PC-9 (cell line): ENCODE results near the gene ZC3HAV1. TPM values are rescaled to one million over a fixed set of nuclear protein-coding genes. Genes with fewer than 3 reads are reported as not detected.

Experiments used
- BruUV-seq: library from RNA; stranded (reverse); fragments of 400-500 nt; replicated peaks from 2 replicates; lab custom pipeline; 2021; lab: Mats Ljungman, UMichigan
- CTCF ChIA-PET: fragments of 300-600 bp; sonication (Branson Sonifier 250); formaldehyde crosslinking; loops from one replicate; lab custom pipeline; 2022; ENCODE audit warnings: antibody characterized with exemption; lab: Charles Lee
- POLR2A ChIA-PET: fragments of 300-600 bp; sonication (Branson Sonifier 250); formaldehyde crosslinking; loops from one replicate; lab custom pipeline; 2022; ENCODE audit warnings: antibody characterized with exemption; ENCODE audit not compliant: unreplicated experiment; lab: Charles Lee
- DNase-seq, 2 experiments: peaks; one replicate each; pipeline versions ENCODE4 v3.0.0 to v3.0.0-alpha.2; 2015 to 2022; ENCODE audit warnings: mixed read lengths in 1 of 2
- H2AFZ ChIP-seq: fragments of 200-600 bp; sonication (generic); 2 replicates; pipeline ENCODE4 v1.8.1; 2017; ENCODE audit warnings: antibody characterized with exemption
- H3F3A ChIP-seq: fragments of 200-600 bp; sonication (generic); 2 replicates; pipeline ENCODE4 v1.8.1; 2017; ENCODE audit warnings: antibody characterized with exemption, mild to moderate bottlenecking, low read depth; ENCODE audit not compliant: insufficient read depth
- H3K27ac ChIP-seq: fragments of 200-600 bp; sonication (generic); 2 replicates; pipeline ENCODE4 v1.6.1; 2016; ENCODE audit warnings: mixed run types
- H3K27me3 ChIP-seq: fragments of 200-600 bp; sonication (generic); 2 replicates; pipeline ENCODE4 v1.6.1; 2016; ENCODE audit warnings: low read depth, mixed run types; ENCODE audit not compliant: insufficient read depth
- H3K36me3 ChIP-seq: fragments of 200-600 bp; sonication (generic); 2 replicates; pipeline ENCODE4 v1.6.1; 2016; ENCODE audit warnings: low read depth, mixed run types
- H3K4me1 ChIP-seq: fragments of 200-600 bp; sonication (generic); replicated peaks from 2 replicates; pipeline ENCODE4 v1.6.1; 2016; ENCODE audit warnings: mixed run types; ENCODE audit not compliant: insufficient read depth
- H3K4me2 ChIP-seq: fragments of 200-600 bp; sonication (generic); 2 replicates; pipeline ENCODE4 v1.6.1; 2017; ENCODE audit warnings: mixed run types
- H3K4me3 ChIP-seq: fragments of 200-600 bp; sonication (generic); 2 replicates; pipeline ENCODE4 v1.6.1; 2016; ENCODE audit warnings: mixed run types
- H3K79me2 ChIP-seq: fragments of 200-600 bp; sonication (generic); 2 replicates; pipeline ENCODE4 v1.6.1; 2017; ENCODE audit warnings: low read depth, mixed run types
- H3K9me2 ChIP-seq: fragments of 200-600 bp; sonication (generic); 2 replicates; pipeline ENCODE4 v1.8.1; 2017; ENCODE audit warnings: mild to moderate bottlenecking; ENCODE audit not compliant: insufficient read depth
- H3K9me3 ChIP-seq: fragments of 200-600 bp; sonication (generic); 2 replicates; pipeline ENCODE4 v1.8.1; 2016; ENCODE audit warnings: low read depth; ENCODE audit not compliant: insufficient read depth
- H4K20me1 ChIP-seq: fragments of 200-600 bp; sonication (generic); 2 replicates; pipeline ENCODE4 v1.8.1; 2017; ENCODE audit not compliant: insufficient read depth
- CTCF ChIP-seq: fragments of 200-600 bp; sonication (generic); conservative IDR thresholded peaks from 2 replicates; pipeline ENCODE4 v1.6.1; 2017; ENCODE audit warnings: mixed run types, antibody characterized with exemption, mild to moderate bottlenecking, moderate library complexity
- EZH2 ChIP-seq: fragments of 200-600 bp; sonication (generic); IDR thresholded peaks from 2 replicates; pipeline ENCODE4 v1.8.0; 2017; ENCODE audit warnings: antibody characterized with exemption, low read depth
- intact Hi-C: fragments of 100-400 bp; cut with micrococcal nuclease; formaldehyde crosslinking; loops from one replicate; pipeline ENCODE4 v1.10.0; 2022; ENCODE audit not compliant: unreplicated experiment
- total RNA-seq: library from RNA; stranded (reverse); gene quantifications from 2 replicates; pipeline ENCODE4 v1.2.3, GENCODE V29; 2021

The ZC3HAV1 gene
- total RNA-seq, 1 experiment from 2014 or later, result 36.7 TPM

GRCh38 chr7:139061416-139061815 lies 48.1 kb downstream of the ZC3HAV1 start:
- no peak for TF ChIP-seq EZH2
- TF ChIP-seq CTCF, result no peak
- no peaks in the 10 kb centered on the region for H3K9me3 ChIP-seq
- no peak for DNase-seq
- H3K79me2 ChIP-seq, result no peaks in the 10 kb centered on the region
- POLR2A ChIA-PET, result no interaction called here
- H3K27me3 ChIP-seq, result no peaks in the 10 kb centered on the region
- H3K9me2 ChIP-seq, result no peaks in the 10 kb centered on the region; the same call in 1 of the 2 replicates
- no TSS peak for BruUV-seq
- H3K4me3 ChIP-seq, result no peak overlapping the region
- H4K20me1 ChIP-seq, result no peaks in the 10 kb centered on the region; the same call in 1 of the 2 replicates
- no peak overlapping the region for H3K27ac ChIP-seq
- no peak overlapping the region for H3K4me2 ChIP-seq
- peaks cover 9% of the 10 kb centered on the region; the same call in 1 of the 2 replicates for H3K36me3 ChIP-seq
- H2AFZ ChIP-seq, result no peak overlapping the region
- no peaks in the 10 kb centered on the region for H3K4me1 ChIP-seq
- H3F3A ChIP-seq, result no peaks in the 10 kb centered on the region; the same call in 1 of the 2 replicates
- intact Hi-C loops, result no loop called here
- CTCF ChIA-PET, result no interaction called here

GRCh38 chr7:139060695-139061237 lies 48.8 kb downstream of the ZC3HAV1 start:
- Histone ChIP-seq H3K36me3 (peaks cover 9% of the 10 kb centered on the region; the same call in 1 of the 2 replicates), H3K27ac (no peak overlapping the region), H4K20me1 (no peaks in the 10 kb centered on the region; the same call in 1 of the 2 replicates), H3K4me1 (no peaks in the 10 kb centered on the region), H3K27me3 (no peaks in the 10 kb centered on the region), H3K9me3 (no peaks in the 10 kb centered on the region), H2AFZ (no peak overlapping the region), H3K9me2 (no peaks in the 10 kb centered on the region; the same call in 1 of the 2 replicates), H3F3A (no peaks in the 10 kb centered on the region; the same call in 1 of the 2 replicates), H3K79me2 (no peaks in the 10 kb centered on the region), H3K4me2 (no peak overlapping the region), H3K4me3 (no peak overlapping the region)
- ChIA-PET CTCF (no interaction called here), POLR2A (no interaction called here)
- intact Hi-C loops, result no loop called here
- no peak for TF ChIP-seq EZH2
- TF ChIP-seq CTCF, result no peak
- no TSS peak for BruUV-seq
- DNase-seq, result no peak

- Histone ChIP-seq H3K36me3 (peaks cover 9% of the 10 kb centered on the region; the same call in 1 of the 2 replicates), H3K9me2 (no peaks in the 10 kb centered on the region; the same call in 1 of the 2 replicates), H3K79me2 (no peaks in the 10 kb centered on the region), H3K4me1 (no peaks in the 10 kb centered on the region), H3K4me2 (no peak overlapping the region), H2AFZ (no peak overlapping the region), H3K4me3 (no peak overlapping the region), H3K27ac (no peak overlapping the region), H3K9me3 (no peaks in the 10 kb centered on the region), H3K27me3 (no peaks in the 10 kb centered on the region), H3F3A (no peaks in the 10 kb centered on the region; the same call in 1 of the 2 replicates), H4K20me1 (no peaks in the 10 kb centered on the region; the same call in 1 of the 2 replicates)
- BruUV-seq, result no TSS peak
- ChIA-PET CTCF (interaction anchor here (0.6 kb wide), 1 partner anchor 42 kb away, joined by 5 read pairs; no protein-coding TSS in a partner anchor), POLR2A (no interaction called here)
- intact Hi-C loops, result no loop called here
- no peak for DNase-seq
- TF ChIP-seq CTCF, result no peak
- TF ChIP-seq EZH2, result no peak
These were observed 49.6 kb downstream of the ZC3HAV1 start for GRCh38 chr7:139059905-139060304.
